Stimulated activated CD4-positive, alpha-beta T cell treated with anti-CD3 and anti-CD28 coated beads, TNF-alpha, amount 100 ng/mL, for 4 hours (primary cell): ENCODE results near the gene ARHGAP5.

Experiments
- DNase-seq, 3 experiments: peaks; one replicate each; pipeline ENCODE4 v3.0.0-alpha.2; 2020; ENCODE audit warnings: low read depth in 3 of 3

The ARHGAP5 gene

GRCh38 chr14:32171469-32171868 is 94.4 kb downstream of the ARHGAP5 start:
- no peak for DNase-seq

- no peak for DNase-seq
These were observed 106.3 kb downstream of the ARHGAP5 start for GRCh38 chr14:32183151-32184058.

- no peak for DNase-seq
These were observed 108.0 kb downstream of the ARHGAP5 start for GRCh38 chr14:32185097-32185496.

GRCh38 chr14:32186248-32186647 is 109.1 kb downstream of the ARHGAP5 start:
- DNase-seq = no peak

- DNase-seq = no peak
These were observed 112.7 kb downstream of the ARHGAP5 start for GRCh38 chr14:32189811-32190210.

GRCh38 chr14:32190673-32191072 is 113.6 kb downstream of the ARHGAP5 start:
- DNase-seq = no peak

GRCh38 chr14:32192712-32193373 is 115.7 kb downstream of the ARHGAP5 start:
- DNase-seq = no peak

GRCh38 chr14:32193532-32193931 is 116.4 kb downstream of the ARHGAP5 start:
- DNase-seq = no peak

GRCh38 chr14:32195636-32196035 is 118.5 kb downstream of the ARHGAP5 start:
- DNase-seq = no peak

- no peak for DNase-seq
These were observed 120.8 kb downstream of the ARHGAP5 start for GRCh38 chr14:32197919-32198318.

- DNase-seq = no peak
These were observed 123.5 kb downstream of the ARHGAP5 start for GRCh38 chr14:32200368-32201192.

- peak; percentile 58 to 60 (median 59) for DNase-seq
These were observed 124.2 kb downstream of the ARHGAP5 start for GRCh38 chr14:32201193-32201815.

- DNase-seq = no peak
These were observed 124.8 kb downstream of the ARHGAP5 start, which contains the start of gene RNU6-7 for GRCh38 chr14:32201816-32202490. RNU6-7 (plus strand) TSS chr14:32202045.

GRCh38 chr14:32202491-32202997 is 125.4 kb downstream of the ARHGAP5 start:
- DNase-seq = no peak

- peak; percentile 78 to 87 (median 81) for DNase-seq
These were observed 126.1 kb downstream of the ARHGAP5 start, which contains the start of gene RNU6-8 for GRCh38 chr14:32202998-32203882. RNU6-8 (minus strand) TSS chr14:32203269.

GRCh38 chr14:32203928-32204357 is 126.8 kb downstream of the ARHGAP5 start:
- peak in 1 of 3 experiments; percentile 5 for DNase-seq

GRCh38 chr14:32205554-32205953 is 128.4 kb downstream of the ARHGAP5 start:
- no peak for DNase-seq

GRCh38 chr14:32205984-32206383 is 128.9 kb downstream of the ARHGAP5 start:
- DNase-seq = no peak

GRCh38 chr14:32206552-32206951 is 129.4 kb downstream of the ARHGAP5 start:
- no peak for DNase-seq

GRCh38 chr14:32208490-32208889 is 131.4 kb downstream of the ARHGAP5 start:
- no peak for DNase-seq
